RWPE2 (cell line): ENCODE data around the gene CKAP5.

Source experiments
- ATAC-seq: fragments of 200-7000 bp; cut with Tn5 transposase; 3 replicates; pipeline ENCODE4 v1.9.1; 2021; ENCODE audit warnings: low read depth
- DNase-seq: peaks from one replicate; pipeline ENCODE4 v3.0.0-alpha.2; 2020; ENCODE audit warnings: low spot score
- H3K27ac ChIP-seq: fragments of 450-650 bp; 2 replicates; pipeline ENCODE4 v1.5.1; 2017; ENCODE audit warnings: mild to moderate bottlenecking; ENCODE audit not compliant: poor library complexity, severe bottlenecking
- H3K27me3 ChIP-seq: fragments of 250-450 bp; sonication (Bioruptor Pico); 2 replicates; pipeline ENCODE4 v1.5.1; 2021; ENCODE audit warnings: mild to moderate bottlenecking, moderate library complexity; ENCODE audit not compliant: insufficient read depth, poor library complexity, severe bottlenecking
- H3K36me3 ChIP-seq: fragments of 250-450 bp; sonication (Bioruptor Pico); 2 replicates; pipeline ENCODE4 v1.5.1; 2020; ENCODE audit warnings: low read depth, mild to moderate bottlenecking, moderate library complexity
- H3K4me1 ChIP-seq: fragments of 250-450 bp; sonication (Bioruptor Pico); 2 replicates; pipeline ENCODE4 v1.5.1; 2021; ENCODE audit warnings: mild to moderate bottlenecking, moderate library complexity; ENCODE audit not compliant: insufficient read depth, poor library complexity, severe bottlenecking
- H3K4me3 ChIP-seq: fragments of 250-450 bp; sonication (Bioruptor Pico); 2 replicates; pipeline ENCODE4 v1.5.1; 2021; ENCODE audit warnings: mild to moderate bottlenecking, moderate library complexity; ENCODE audit not compliant: severe bottlenecking
- H3K9me3 ChIP-seq: fragments of 250-450 bp; sonication (Bioruptor Pico); 2 replicates; pipeline ENCODE4 v1.5.1; 2021; ENCODE audit warnings: mild to moderate bottlenecking, moderate library complexity; ENCODE audit not compliant: severe bottlenecking
- CTCF ChIP-seq: fragments of 450-650 bp; IDR thresholded peaks from one replicate; pipeline ENCODE4 v1.5.1; 2017; ENCODE audit warnings: mild to moderate bottlenecking, moderate library complexity; ENCODE audit not compliant: poor library complexity, severe bottlenecking

The CKAP5 gene

GRCh38 chr11:46727952-46728658, 118.0 kb downstream of the CKAP5 start:
- H3K27me3 ChIP-seq = no peaks in the 10 kb centered on the region
- no peak overlapping the region for H3K27ac ChIP-seq
- H3K4me1 ChIP-seq = no peaks in the 10 kb centered on the region
- H3K36me3 ChIP-seq = no peaks in the 10 kb centered on the region
- DNase-seq (no peak), ATAC-seq (no peak; the same call in 2 of the 3 replicates)
- H3K9me3 ChIP-seq = no peaks in the 10 kb centered on the region
- no peak overlapping the region for H3K4me3 ChIP-seq
- no peak for TF ChIP-seq CTCF

- H3K9me3 ChIP-seq = no peaks in the 10 kb centered on the region
- H3K4me1 ChIP-seq = no peaks in the 10 kb centered on the region
- ATAC-seq (no peak), DNase-seq (no peak)
- no peaks in the 10 kb centered on the region for H3K36me3 ChIP-seq
- no peak overlapping the region for H3K27ac ChIP-seq
- no peak overlapping the region for H3K4me3 ChIP-seq
- H3K27me3 ChIP-seq = no peaks in the 10 kb centered on the region
- TF ChIP-seq CTCF = no peak
Observed at GRCh38 chr11:46726206-46726862, 119.7 kb downstream of the CKAP5 start.

- H3K36me3 ChIP-seq = no peaks in the 10 kb centered on the region
- no peak for TF ChIP-seq CTCF
- no peak for DNase-seq
Observed at GRCh38 chr11:46725338-46726205, 120.5 kb downstream of the CKAP5 start.

GRCh38 chr11:46724088-46724487, 122.0 kb downstream of the CKAP5 start:
- Histone ChIP-seq H3K4me1 (no peaks in the 10 kb centered on the region), H3K4me3 (no peak overlapping the region), H3K27me3 (no peaks in the 10 kb centered on the region), H3K27ac (no peak overlapping the region), H3K9me3 (no peaks in the 10 kb centered on the region), H3K36me3 (no peaks in the 10 kb centered on the region)
- no peak for TF ChIP-seq CTCF
- ATAC-seq (no peak), DNase-seq (no peak)

More at GRCh38 chr11:46725338-46726205, 120.5 kb downstream of the CKAP5 start:
- H3K9me3 ChIP-seq = no peaks in the 10 kb centered on the region
- ATAC-seq = no peak
- no peak overlapping the region for H3K4me3 ChIP-seq
- no peaks in the 10 kb centered on the region for H3K27me3 ChIP-seq
- H3K4me1 ChIP-seq = no peaks in the 10 kb centered on the region
- no peak overlapping the region for H3K27ac ChIP-seq
